T-helper 22 cell (primary cell): ENCODE data around the gene CCDC3.

ENCODE experiments used
- DNase-seq: peaks from one replicate; pipeline ENCODE4 v3.0.0-alpha.2; 2020; ENCODE audit warnings: low read depth

The CCDC3 gene

GRCh38 chr10:12961416-12962205 is 39.9 kb downstream of the CCDC3 start:
- no peak for DNase-seq

- no peak for DNase-seq
Observed at GRCh38 chr10:12960941-12961340, 40.6 kb downstream of the CCDC3 start.

DNA sequence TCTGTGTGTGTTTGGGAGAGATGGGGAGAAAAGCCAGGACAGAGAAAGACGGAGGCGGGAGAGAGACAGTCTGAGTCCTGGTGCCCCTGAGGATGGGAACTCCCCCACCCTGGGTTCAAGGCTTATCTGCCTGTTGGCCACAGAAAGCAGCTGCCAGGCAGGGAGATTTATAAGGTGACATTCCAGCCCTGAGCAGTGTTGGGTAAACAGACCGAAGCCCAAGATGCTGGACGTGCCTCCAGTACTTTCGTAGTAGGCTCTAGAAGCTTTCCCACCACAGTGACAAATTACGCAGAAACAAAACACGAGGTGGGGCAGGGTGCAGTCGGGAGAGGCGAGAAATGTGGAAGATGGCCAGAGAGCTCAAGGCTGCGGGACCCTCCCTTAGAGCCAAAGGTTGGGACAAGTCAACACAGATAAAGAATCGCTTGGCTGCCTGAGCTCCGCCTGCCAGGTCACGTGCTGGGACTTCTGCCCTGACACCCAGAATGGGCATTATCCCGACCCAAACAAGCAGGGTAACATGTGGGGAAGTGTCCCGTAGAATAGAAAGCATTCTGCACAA is 41.1 kb downstream of the CCDC3 start:
- no peak for DNase-seq

DNA sequence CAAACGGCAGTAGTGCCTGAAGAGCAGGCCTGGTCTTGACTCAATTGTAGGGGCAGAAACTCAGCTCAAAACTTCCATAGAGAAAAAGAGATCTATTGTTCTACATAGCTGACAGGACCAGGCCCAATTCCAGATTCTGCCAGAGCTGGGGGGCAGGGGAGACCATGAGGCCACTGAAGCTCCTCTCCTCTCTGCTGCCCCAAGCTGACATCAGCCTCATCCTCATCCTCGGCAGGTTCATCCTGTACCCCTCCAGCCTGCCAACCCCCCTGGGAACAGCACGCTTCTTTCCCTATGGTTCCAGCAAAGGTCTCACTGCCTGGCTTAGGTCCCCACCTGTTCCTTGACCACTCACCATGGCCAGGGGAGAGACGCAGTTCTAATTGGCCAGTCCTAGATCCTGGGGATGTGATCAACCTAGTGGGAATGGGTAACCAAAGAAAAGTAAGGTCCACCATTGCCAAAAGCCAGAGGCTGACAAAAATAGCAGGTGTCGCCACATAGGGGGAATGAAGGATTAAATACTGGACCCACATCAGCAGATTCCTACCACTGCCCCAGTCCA is 42.9 kb downstream of the CCDC3 start:
- DNase-seq: no peak

- DNase-seq: no peak
Observed at GRCh38 chr10:12957081-12957480, 44.4 kb downstream of the CCDC3 start.

DNA sequence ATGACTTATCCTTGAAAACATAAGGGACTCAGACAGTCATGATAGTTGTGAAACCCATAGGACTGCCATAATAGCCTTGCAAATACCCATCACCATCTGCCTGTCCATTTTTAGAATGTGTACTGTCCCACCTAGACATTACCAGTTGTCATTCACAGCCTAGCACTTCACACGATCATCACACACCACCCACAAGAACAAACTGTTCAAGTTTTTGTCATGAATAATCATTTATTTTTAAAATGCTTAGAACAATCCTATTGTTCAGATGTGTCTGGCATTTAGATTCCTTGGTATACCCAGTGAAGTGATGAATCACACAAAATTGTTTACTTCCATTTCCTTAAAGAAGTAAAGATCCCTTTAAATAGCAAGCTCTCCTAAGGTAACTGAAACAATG is 46.6 kb downstream of the CCDC3 start:
- no peak for DNase-seq

DNA sequence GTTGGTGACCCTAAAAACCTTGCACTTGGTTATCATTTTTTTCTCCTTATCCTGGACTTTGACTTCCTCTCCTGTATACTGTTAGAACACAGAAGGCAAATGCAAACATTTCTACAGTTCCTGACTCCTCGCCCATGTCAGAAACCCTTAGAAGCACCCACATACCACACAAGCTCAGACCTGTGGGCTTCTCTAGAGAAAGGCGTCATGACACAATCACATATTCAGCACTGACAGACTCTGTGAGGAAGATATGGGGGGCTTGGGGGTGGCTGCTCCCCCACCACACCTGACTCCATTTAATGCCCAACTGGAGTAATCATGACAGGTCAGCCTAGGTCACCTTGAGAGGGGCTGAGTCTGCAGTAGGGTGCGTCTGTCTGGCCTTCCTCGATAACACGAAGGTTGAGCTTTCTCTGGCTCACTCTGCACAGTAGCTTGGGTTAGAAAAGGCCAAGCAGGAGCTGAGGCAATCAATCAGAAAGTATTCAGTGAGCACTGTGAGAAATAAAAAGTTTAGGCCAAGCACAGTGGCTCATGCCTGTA is 50.9 kb downstream of the CCDC3 start:
- no peak for DNase-seq

GRCh38 chr10:12949248-12949647 is 52.3 kb downstream of the CCDC3 start:
- DNase-seq: no peak

- DNase-seq: no peak
Observed at GRCh38 chr10:12947741-12948140, 53.8 kb downstream of the CCDC3 start.

DNA sequence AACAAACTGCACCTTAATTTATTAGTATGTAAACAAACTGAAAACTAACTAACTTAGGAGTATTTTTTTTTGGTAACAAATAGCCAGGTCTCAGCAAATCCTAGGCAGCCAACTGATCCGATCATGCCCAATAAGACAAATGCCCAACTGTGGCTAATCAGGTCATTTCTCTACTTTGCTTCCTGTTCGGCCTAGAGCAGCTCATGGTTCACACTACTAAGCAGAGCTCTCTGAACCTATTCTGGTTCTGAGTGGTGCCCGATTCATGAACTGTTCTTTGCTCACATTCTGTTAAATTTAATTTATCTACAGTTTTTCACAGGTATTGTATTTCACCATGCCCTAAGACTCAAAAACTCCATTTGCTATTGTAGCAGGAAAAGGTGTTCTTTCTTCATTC is 55.1 kb downstream of the CCDC3 start:
- DNase-seq: no peak

DNA sequence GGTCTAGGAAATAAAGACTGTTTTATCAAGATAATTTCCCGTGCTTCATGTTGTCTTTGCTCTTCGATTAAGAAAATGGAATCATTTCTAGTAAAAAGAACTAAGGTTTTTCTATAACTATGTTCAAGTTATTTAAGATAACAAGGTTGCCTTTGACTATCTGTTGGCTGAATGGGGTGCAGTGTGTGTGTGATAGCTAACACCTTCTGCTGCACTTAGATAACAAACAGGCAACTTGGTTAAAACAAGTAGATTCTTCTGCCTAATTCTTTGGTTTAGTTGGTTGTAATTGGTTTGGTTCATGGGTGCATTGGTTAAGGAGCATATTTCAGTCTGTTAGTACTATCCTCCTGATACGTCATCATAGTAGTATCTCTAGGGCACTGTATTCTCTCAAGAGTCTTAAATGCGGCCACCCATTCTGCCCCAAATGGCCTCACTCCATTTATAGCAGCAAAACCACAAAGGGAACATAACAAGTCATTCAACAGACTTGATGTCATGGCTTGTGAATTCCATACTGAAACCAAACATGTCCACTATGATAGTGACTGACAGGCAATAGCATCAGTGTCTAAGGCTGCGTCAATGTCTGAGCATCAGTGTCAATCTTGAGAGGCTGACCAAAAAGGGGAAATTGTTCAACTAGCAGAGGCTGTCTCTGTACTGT is 55.7 kb downstream of the CCDC3 start:
- no peak for DNase-seq

DNA sequence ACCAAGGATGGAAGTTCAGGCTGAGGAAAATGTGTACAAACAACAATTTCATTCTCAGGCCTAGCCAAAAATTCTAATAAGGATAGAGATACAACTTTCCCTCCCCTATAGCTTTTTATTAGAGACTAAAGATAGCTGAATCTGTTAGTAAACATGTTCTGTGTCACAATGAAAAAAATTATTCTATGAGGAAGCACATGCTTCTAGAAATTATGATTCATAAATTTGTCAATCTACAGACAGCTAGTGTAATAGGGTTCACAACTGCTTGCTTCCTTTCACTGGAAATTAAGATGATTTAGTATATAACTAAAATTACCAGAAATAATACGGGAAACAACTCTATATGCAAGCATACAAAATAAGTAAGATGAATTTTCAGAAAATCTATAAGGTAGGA is 56.6 kb downstream of the CCDC3 start:
- DNase-seq: no peak

GRCh38 chr10:12943425-12943824 is 58.1 kb downstream of the CCDC3 start:
- DNase-seq: no peak

GRCh38 chr10:12941966-12942365 is 59.5 kb downstream of the CCDC3 start:
- DNase-seq: no peak

GRCh38 chr10:12940791-12941190 is 60.7 kb downstream of the CCDC3 start:
- no peak for DNase-seq

- DNase-seq: no peak
Observed at GRCh38 chr10:12938271-12938670, 63.2 kb downstream of the CCDC3 start.

- DNase-seq: no peak
Observed at GRCh38 chr10:12937527-12937926, 64.0 kb downstream of the CCDC3 start.

- no peak for DNase-seq
Observed at GRCh38 chr10:12934777-12935176, 66.7 kb downstream of the CCDC3 start.

- no peak for DNase-seq
Observed at GRCh38 chr10:12929381-12929780, 72.1 kb downstream of the CCDC3 start.

GRCh38 chr10:12928571-12928970 is 72.9 kb downstream of the CCDC3 start:
- DNase-seq: no peak

DNA sequence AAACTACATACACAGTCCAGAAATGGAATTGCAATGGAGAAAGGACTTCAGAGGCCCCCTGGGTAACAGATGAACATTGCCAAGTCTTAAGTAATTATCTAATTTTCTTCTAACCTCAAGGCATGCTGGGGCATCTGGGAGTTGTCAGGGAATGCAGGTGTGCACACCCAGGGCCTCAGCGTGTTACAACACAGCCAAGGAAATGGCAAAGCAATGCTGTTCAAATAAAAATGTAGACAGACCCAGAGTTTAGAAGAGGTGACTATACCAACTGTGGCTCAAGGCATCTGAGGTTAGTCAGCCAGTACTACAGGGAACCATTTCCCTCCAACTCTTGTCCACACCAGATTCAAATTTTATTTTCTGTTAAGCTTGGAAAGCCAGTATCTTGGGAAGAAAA is 73.6 kb downstream of the CCDC3 start:
- no peak for DNase-seq

DNA sequence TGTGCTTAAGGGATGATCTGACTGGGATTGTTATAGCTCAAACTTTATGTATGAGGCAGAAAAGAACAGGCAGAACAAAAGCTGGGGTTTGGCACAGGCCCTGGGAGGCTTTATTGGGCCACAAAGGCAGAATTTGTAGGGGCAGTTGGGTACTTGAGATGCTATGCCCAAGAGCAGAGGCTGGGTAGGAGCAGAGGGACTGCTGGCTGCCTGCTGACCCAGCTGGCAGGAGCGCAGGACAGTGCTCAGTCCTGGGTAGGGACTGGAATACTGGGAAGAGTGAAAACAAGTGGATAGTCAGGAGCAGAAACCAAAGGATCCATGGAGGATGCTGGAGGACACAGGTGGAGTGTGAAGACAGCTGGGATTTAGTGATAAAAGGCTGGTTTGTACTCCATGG is 75.7 kb downstream of the CCDC3 start:
- no peak for DNase-seq

DNA sequence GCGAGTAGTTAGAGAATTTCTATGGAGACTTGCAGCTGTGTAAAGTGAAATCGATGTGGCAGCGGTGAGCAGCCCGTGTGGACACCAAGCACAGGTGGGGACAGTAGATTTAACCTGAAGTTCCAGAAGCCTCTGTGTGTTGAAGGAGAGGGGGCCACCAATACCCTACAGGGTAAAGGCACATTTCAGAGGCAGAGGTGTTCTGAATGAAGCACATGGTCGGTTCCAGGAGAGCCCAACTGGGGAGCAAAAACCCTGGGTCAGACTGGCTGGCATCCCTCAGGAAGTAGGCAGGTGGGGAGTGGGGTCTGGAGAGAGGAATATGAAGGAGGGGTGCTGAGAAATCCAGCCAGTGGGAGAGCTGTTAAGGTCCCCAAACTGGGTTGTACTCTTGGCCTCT is 76.6 kb downstream of the CCDC3 start:
- DNase-seq: no peak
